Measurements from ENCODE around the gene ZNF181. TPM values are rescaled to one million over a fixed set of nuclear protein-coding genes. Genes with fewer than 3 reads are reported as not detected.

Gene ZNF181
- 4.6 and 12.7 TPM in 2 replicates for total RNA-seq

GRCh38 chr19:34733746-34734536, at the start of gene ZNF181:
Gene ZNF181 (plus strand): TSS chr19:34734243. CDS start chr19:34735038, 795 bp downstream.

DNA sequence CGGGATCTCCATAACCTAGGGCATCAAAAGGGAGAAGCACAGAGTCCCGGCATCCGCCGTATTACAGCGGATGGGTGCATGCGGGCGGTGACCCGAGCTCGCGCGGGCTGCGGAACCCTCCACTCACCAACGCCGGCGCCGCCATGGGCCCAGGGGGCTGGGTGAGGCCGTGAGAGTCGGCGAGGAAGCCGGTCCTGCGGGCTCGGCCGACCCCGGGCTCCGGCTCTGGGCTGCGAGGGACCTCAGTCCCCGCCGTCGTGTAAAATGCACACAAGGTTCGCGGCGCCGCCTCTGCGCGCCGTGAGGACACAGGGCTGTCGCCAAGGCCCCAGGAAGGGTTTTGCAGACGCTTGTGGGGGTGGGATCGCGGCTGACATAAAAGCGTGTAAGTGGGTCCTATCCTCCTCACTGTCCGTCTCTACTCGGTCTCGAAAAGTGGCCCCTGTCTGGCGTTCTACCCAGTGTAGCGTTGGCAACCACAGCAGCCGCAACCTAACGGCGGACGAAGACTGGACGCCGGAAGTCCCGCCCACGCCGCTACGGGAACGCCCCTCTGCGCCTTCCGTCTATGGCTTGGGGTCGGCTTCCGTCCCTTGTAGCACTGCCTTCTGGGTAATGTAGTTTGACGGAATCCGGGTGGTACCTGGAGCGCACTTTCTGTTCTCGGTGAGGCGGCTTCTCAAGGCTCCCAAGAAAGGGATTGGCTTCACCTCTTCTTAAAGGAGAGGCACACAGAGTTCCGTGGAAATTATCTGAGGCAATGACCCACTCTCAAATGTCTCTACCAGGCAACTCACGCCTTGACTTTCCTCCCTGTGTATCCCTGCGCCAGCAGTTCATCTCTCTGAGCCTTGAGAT, 38.9 kb downstream of the ZNF181 start, which contains the start of gene ZNF599:
TSS of gene ZNF599 (minus strand) at position 519 of the 858 bp plus-strand sequence. CDS start at position 145, 374 bp downstream.

Other genes starting within 250 kb of the ZNF181 start
- 0.20 TPM in 1 of 2 replicates, not detected in the other for gene SCGB2B2, start 57.1 kb upstream of the ZNF181 start, total RNA-seq
- gene ZNF302, start 56.6 kb upstream of the ZNF181 start, total RNA-seq = 6.3 and 8.7 TPM in 2 replicates
- 3.2 and 6.3 TPM in 2 replicates for gene ZNF599, start 39.0 kb downstream of the ZNF181 start, total RNA-seq
- 2.8 and 3.5 TPM in 2 replicates for gene ZNF30, start 192.7 kb downstream of the ZNF181 start, total RNA-seq
- 9.3 and 11.1 TPM in 2 replicates for gene ZNF792, start 230.0 kb downstream of the ZNF181 start, total RNA-seq